OCI-LY7 (cell line): Measurements from ENCODE around the gene SRSF9. TPM values are rescaled to one million over a fixed set of nuclear protein-coding genes. Genes with fewer than 3 reads are reported as not detected.

Experiments
- BruUV-seq: library from RNA; stranded (reverse); fragments of 400-500 nt; replicated peaks from 2 replicates; lab custom pipeline; 2021; lab: Mats Ljungman, UMichigan
- CTCF ChIA-PET: fragments of 300-600 bp; sonication (Branson Sonifier 250); formaldehyde crosslinking; loops from one replicate; lab custom pipeline; 2022; ENCODE audit warnings: antibody characterized with exemption; ENCODE audit not compliant: unreplicated experiment; lab: Charles Lee
- POLR2A ChIA-PET: fragments of 300-600 bp; sonication (Branson Sonifier 250); formaldehyde crosslinking; loops from one replicate; lab custom pipeline; 2022; ENCODE audit warnings: antibody characterized with exemption; lab: Charles Lee
- DNase-seq: peaks from one replicate; pipeline ENCODE4 v3.0.0-alpha.2; 2015; ENCODE audit warnings: low spot score
- H2AFZ ChIP-seq: fragments of 200-600 bp; sonication (generic), shearing (Covaris generic); 2 replicates; pipeline ENCODE4 v1.6.1; 2014; ENCODE audit warnings: mild to moderate bottlenecking, antibody characterized with exemption, low read length, moderate library complexity
- H3K27ac ChIP-seq: fragments of 200-600 bp; sonication (generic); 2 replicates; pipeline ENCODE4 v1.5.1; 2014; ENCODE audit warnings: mixed run types, low read depth, mild to moderate bottlenecking, moderate library complexity, low read length, inconsistent platforms; ENCODE audit not compliant: poor library complexity, severe bottlenecking
- H3K36me3 ChIP-seq: fragments of 200-600 bp; sonication (generic); 2 replicates; pipeline ENCODE4 v1.6.1; 2014; ENCODE audit warnings: mild to moderate bottlenecking, antibody characterized with exemption, low read length, moderate library complexity, mixed read lengths; ENCODE audit not compliant: insufficient read depth
- H3K4me1 ChIP-seq: fragments of 200-600 bp; sonication (generic); 2 replicates; pipeline ENCODE4 v1.5.1; 2014; ENCODE audit warnings: mild to moderate bottlenecking, low read length; ENCODE audit not compliant: insufficient read depth, poor library complexity, severe bottlenecking
- H3K4me2 ChIP-seq: fragments of 200-600 bp; sonication (generic); 2 replicates; pipeline ENCODE4 v1.6.1; 2014; ENCODE audit warnings: mild to moderate bottlenecking, low read length
- H3K4me3 ChIP-seq: fragments of 200-600 bp; sonication (generic); 2 replicates; pipeline ENCODE4 v1.5.1; 2014; ENCODE audit warnings: mild to moderate bottlenecking, low read depth, low read length; ENCODE audit not compliant: poor library complexity, severe bottlenecking
- H3K79me2 ChIP-seq: fragments of 200-600 bp; sonication (generic); 2 replicates; pipeline ENCODE4 v1.6.1; 2016; ENCODE audit warnings: low read depth, mild to moderate bottlenecking, low read length, moderate library complexity, mixed read lengths; ENCODE audit not compliant: insufficient read depth
- H3K9me2 ChIP-seq: fragments of 200-600 bp; sonication (generic); 2 replicates; pipeline ENCODE4 v1.6.1; 2016; ENCODE audit warnings: mild to moderate bottlenecking, low read length, mixed read lengths; ENCODE audit not compliant: insufficient read depth
- H3K9me3 ChIP-seq: fragments of 200-600 bp; sonication (generic); 2 replicates; pipeline ENCODE4 v1.6.1; 2014; ENCODE audit warnings: mild to moderate bottlenecking, mixed run types, low read length, mixed read lengths
- H4K20me1 ChIP-seq: fragments of 200-600 bp; sonication (generic); 2 replicates; pipeline ENCODE4 v1.6.1; 2014; ENCODE audit warnings: mild to moderate bottlenecking, antibody characterized with exemption, low read length, moderate library complexity, mixed read lengths; ENCODE audit not compliant: insufficient read depth
- CTCF ChIP-seq: fragments of 200-600 bp; sonication (generic); conservative IDR thresholded peaks from 2 replicates; pipeline ENCODE4 v1.5.1; 2014; ENCODE audit warnings: mild to moderate bottlenecking, antibody characterized with exemption, low read length, moderate library complexity, mixed read lengths
- EZH2phosphoT487 ChIP-seq: fragments of 200-600 bp; sonication (generic); IDR thresholded peaks from 2 replicates; pipeline ENCODE4 v1.6.1; 2018; ENCODE audit warnings: low read depth, borderline replicate concordance, mild to moderate bottlenecking, mixed run types, antibody characterized with exemption, low read length, moderate library complexity, mixed read lengths
- intact Hi-C: fragments of 100-400 bp; cut with micrococcal nuclease; formaldehyde crosslinking; loops from one replicate; pipeline ENCODE4 v1.10.0; 2022; ENCODE audit not compliant: unreplicated experiment
- total RNA-seq, 2 experiments: library from RNA; depleted of rRNA in 1 of 2; stranded (reverse); fragments of >200 nt in 1 of 2; shearing (Covaris generic) in 1 of 2; gene quantifications; 2 replicates each; pipeline ENCODE4 v1.2.3, GENCODE V29; 2014 to 2022

SRSF9 gene
- total RNA-seq, 2 experiments from 2014 or later, result 203 to 295 TPM

GRCh38 chr12:120416490-120417216 lies 52.9 kb downstream of the SRSF9 start:
- Histone ChIP-seq H3K36me3 (no peaks in the 10 kb centered on the region), H3K4me2 (no peak overlapping the region), H3K9me2 (no peaks in the 10 kb centered on the region), H3K27ac (no peak overlapping the region), H3K4me1 (no peaks in the 10 kb centered on the region), H4K20me1 (no peaks in the 10 kb centered on the region), H2AFZ (no peak overlapping the region), H3K4me3 (no peak overlapping the region), H3K9me3 (no peaks in the 10 kb centered on the region), H3K79me2 (no peaks in the 10 kb centered on the region)
- no peak for DNase-seq
- TF ChIP-seq EZH2phosphoT487, result no peak
- no peak for TF ChIP-seq CTCF
- ChIA-PET POLR2A (no interaction called here), CTCF (interaction anchor here (1.0 kb wide), 1 partner anchor 41 kb away, joined by 3 read pairs; no protein-coding TSS in a partner anchor)
- BruUV-seq, result no TSS peak
- intact Hi-C loops, result no loop called here

- H3K36me3 ChIP-seq, result no peaks in the 10 kb centered on the region
- ChIA-PET POLR2A (no interaction called here), CTCF (no interaction called here)
Measured at GRCh38 chr12:120413901-120414695, 55.5 kb downstream of the SRSF9 start.

More at GRCh38 chr12:120413901-120414695, 55.5 kb downstream of the SRSF9 start:
- Histone ChIP-seq H3K9me3 (no peaks in the 10 kb centered on the region), H3K27ac (no peak overlapping the region), H3K9me2 (no peaks in the 10 kb centered on the region), H4K20me1 (no peaks in the 10 kb centered on the region), H2AFZ (no peak overlapping the region), H3K4me3 (no peak overlapping the region), H3K79me2 (no peaks in the 10 kb centered on the region), H3K4me1 (no peaks in the 10 kb centered on the region), H3K4me2 (no peak overlapping the region)
- DNase-seq, result no peak
- TF ChIP-seq EZH2phosphoT487, result no peak
- no peak for TF ChIP-seq CTCF
- no TSS peak for BruUV-seq
- intact Hi-C loops, result no loop called here
